ENCODE measurements around the gene EXD3. TPM values are rescaled to one million over a fixed set of nuclear protein-coding genes. Genes with fewer than 3 reads are reported as not detected.

The EXD3 gene
- total and polyA plus RNA-seq, 7 donors: 8.9 to 29.7 (median 18.0) TPM

DNA sequence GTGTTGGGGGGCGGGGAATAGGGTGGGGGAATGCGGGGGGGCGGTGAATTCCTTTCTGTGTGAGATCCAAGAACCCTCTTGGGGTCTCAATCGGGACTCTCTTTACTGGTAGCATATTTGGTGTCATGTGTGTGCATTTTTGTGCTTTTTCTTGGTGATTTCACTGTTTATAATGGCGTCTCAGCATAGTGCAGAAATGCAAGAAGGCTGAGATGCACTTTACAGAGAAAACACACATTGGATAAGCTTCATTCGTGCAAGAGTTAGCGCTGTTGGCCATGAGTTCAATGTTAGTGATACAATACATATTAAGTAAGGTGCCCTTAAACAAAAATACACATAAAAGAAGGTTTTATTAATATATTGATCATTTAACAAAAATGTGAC is 19.0 kb upstream of the EXD3 start:
- 12 to 14% methylated on average over 7 of the region's 7 CpGs for WGBS, 2 donors
- no peak for DNase-seq
- Histone ChIP-seq H3K4me3 (peak overlapping the region in 3 of 4 donors; percentile 32 to 43 (median 41)), H3K27ac (no peak overlapping the region), H3K4me1 (peaks cover 0 to 17% (median 16%) of the 10 kb centered on the region in 4 donors), H3K27me3 (peaks cover 10 to 63% (median 29%) of the 10 kb centered on the region in 3 donors), H3K36me3 (no peaks in the 10 kb centered on the region), H3K9me3 (peaks cover 0 to 3% (median 0%) of the 10 kb centered on the region in 4 donors)
- intact Hi-C loops (cut with DNase I): no loop called here
- TF ChIP-seq EP300 (IDR thresholded peaks at IDR 0.05) (no peak), POLR2A (IDR thresholded peaks at IDR 0.05) (no peak), POLR2AphosphoS5 (IDR thresholded peaks at IDR 0.05) (no peak)
- TF ChIP-seq, protein P1, sequence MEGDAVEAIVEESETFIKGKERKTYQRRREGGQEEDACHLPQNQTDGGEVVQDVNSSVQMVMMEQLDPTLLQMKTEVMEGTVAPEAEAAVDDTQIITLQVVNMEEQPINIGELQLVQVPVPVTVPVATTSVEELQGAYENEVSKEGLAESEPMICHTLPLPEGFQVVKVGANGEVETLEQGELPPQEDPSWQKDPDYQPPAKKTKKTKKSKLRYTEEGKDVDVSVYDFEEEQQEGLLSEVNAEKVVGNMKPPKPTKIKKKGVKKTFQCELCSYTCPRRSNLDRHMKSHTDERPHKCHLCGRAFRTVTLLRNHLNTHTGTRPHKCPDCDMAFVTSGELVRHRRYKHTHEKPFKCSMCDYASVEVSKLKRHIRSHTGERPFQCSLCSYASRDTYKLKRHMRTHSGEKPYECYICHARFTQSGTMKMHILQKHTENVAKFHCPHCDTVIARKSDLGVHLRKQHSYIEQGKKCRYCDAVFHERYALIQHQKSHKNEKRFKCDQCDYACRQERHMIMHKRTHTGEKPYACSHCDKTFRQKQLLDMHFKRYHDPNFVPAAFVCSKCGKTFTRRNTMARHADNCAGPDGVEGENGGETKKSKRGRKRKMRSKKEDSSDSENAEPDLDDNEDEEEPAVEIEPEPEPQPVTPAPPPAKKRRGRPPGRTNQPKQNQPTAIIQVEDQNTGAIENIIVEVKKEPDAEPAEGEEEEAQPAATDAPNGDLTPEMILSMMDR (IDR thresholded peaks at IDR 0.05): no peak

DNA sequence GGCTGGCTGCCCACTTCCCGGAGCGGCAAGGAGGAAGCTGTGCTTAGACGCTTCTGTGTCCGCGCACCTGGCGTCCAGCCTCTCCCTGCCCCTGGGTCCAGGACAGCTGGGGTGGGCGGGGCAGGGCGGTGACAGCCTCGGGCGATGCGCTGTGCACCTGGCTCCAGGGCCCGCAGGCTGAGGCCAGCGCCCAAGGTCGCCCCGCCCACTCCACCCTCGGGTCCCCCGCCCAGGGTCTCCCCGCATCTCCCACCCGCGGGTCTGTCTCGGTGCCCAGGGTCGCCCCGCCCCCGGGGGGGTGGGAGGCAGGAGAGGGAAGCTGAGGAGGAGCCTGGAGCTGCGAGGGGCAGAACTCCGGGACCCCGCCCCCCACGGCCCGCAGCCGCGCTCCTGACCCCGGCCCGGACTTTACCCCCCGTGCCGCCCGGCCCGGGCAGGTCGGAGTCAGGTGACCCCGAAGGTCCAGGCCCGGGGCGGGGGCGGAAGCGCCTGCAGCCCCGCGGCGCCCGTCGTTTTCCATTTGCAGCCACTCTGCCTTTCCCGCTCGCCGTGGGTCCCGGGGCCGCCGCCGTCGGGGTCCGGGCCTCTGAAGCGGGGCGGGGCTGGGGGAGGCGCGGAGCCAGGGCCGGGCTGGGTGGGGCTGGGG is 18.4 kb upstream of the EXD3 start, which contains the start of gene ENTPD8:
TSS of gene ENTPD8 (minus strand) at position 69 of the 646 bp plus-strand sequence. CDS start 3,072 bp downstream, outside the sequence.
- no peak within 1 kb of the TSS for H3K27ac ChIP-seq

DNA sequence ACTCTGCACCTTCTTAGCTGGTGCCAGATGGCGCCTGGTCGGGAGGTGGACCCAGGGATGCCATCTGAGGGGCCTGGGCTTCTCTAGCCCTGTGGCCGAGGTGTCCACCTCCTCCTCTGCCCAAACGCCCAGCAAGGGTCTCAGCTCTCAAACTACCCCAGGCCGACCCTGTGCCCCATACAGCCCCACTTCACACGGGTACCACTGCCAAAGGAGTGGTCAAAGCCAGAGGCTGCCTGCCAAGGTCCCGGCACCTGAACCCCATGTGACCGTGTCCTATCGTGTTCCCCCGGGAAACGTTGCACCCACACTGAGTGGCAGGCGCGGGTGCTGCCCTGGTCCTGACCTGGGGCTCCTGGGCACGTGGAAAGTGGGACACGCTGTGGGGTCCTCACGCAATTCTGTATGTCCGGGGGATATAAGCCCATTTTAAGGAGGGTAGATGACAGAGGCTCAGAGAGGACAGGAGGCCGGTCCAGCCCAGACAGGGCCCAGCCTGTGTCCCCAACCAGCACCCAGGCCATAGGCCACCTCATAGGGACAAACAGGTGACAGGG is 16.3 kb upstream of the EXD3 start:
- Histone ChIP-seq H3K27me3 (peaks cover 10 to 59% (median 27%) of the 10 kb centered on the region in 3 donors), H3K9me3 (peaks cover 0 to 3% (median 0%) of the 10 kb centered on the region in 4 donors), H3K4me1 (peaks cover 0 to 20% (median 19%) of the 10 kb centered on the region in 4 donors), H3K27ac (no peak overlapping the region), H3K36me3 (no peaks in the 10 kb centered on the region), H3K4me3 (no peak overlapping the region)
- TF ChIP-seq, protein P1 (IDR thresholded peaks at IDR 0.05): no peak
- TF ChIP-seq EP300 (IDR thresholded peaks at IDR 0.05) (no peak), POLR2A (IDR thresholded peaks at IDR 0.05) (no peak), POLR2AphosphoS5 (IDR thresholded peaks at IDR 0.05) (no peak)
- no peak for DNase-seq
- intact Hi-C loops (cut with DNase I): no loop called here
- 39 to 77% methylated on average over 18 of the region's 18 CpGs for WGBS, 2 donors

More for the DNA sequence above, 18.4 kb upstream of the EXD3 start, which contains the start of gene ENTPD8:
- H3K4me1 ChIP-seq: peaks cover 0 to 18% (median 17%) of the 10 kb centered on the region in 4 donors
- WGBS, 2 donors: 1% methylated on average over 62 of the region's 62 CpGs
- intact Hi-C loops (cut with DNase I): no loop called here
- no peaks in the 10 kb centered on the region for H3K36me3 ChIP-seq
- TF ChIP-seq POLR2A (IDR thresholded peaks at IDR 0.05): peak in 1 of 2 donors; percentile 11
- TF ChIP-seq POLR2AphosphoS5 (IDR thresholded peaks at IDR 0.05): no peak
- no peak for DNase-seq
- peaks cover 10 to 65% (median 29%) of the 10 kb centered on the region in 3 donors for H3K27me3 ChIP-seq
- H3K9me3 ChIP-seq: peaks cover 0 to 3% (median 0%) of the 10 kb centered on the region in 4 donors
- peak within 1 kb of the TSS in 3 of 4 donors; percentile 32 to 43 (median 41) for H3K4me3 ChIP-seq

DNA sequence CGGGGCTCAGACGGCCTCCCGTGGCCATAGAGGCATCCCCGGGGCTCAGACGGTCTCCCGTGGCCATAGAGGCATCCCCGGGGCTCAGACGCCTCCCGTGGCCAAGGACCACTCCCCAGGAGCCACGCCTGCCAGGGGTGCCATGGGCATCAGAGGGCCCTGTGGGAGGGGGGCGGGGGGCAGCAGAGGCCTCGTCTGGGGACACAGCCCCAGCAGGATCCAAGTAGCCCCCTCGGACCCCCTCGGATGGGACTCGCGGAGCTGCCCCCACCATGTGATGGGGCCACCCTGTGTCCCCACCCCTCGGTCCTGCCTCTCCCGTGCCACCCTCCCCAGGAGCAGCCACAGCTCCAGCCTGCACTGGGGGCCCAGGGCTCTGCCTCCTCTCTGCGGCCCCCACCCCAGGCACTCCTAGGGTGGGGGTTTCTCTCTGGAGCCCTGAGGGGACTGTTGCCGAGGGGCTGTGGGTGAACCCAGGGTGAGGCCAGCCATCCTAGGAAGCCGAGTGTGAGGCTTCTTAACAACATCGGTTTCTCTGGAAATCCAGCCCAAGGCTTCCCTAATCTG is 15.7 kb upstream of the EXD3 start:
- no peak overlapping the region for H3K4me3 ChIP-seq
- H3K9me3 ChIP-seq: peaks cover 0 to 3% (median 0%) of the 10 kb centered on the region in 4 donors
- no peak overlapping the region for H3K27ac ChIP-seq
- 31 to 82% methylated on average over 22 of the region's 22 CpGs for whole genome bisulfite sequencing, 2 donors
- H3K27me3 ChIP-seq: peaks cover 10 to 53% (median 22%) of the 10 kb centered on the region in 3 donors
- H3K36me3 ChIP-seq: no peaks in the 10 kb centered on the region
- H3K4me1 ChIP-seq: peaks cover 0 to 20% (median 19%) of the 10 kb centered on the region in 4 donors
- intact Hi-C loops (cut with DNase I): no loop called here
- no peak for DNase-seq
- TF ChIP-seq POLR2AphosphoS5 (IDR thresholded peaks at IDR 0.05) (no peak), EP300 (IDR thresholded peaks at IDR 0.05) (no peak), POLR2A (IDR thresholded peaks at IDR 0.05) (no peak)
- TF ChIP-seq, protein P1 (IDR thresholded peaks at IDR 0.05): no peak

Data from sigmoid colon (tissue), 7 donors.